Lower lobe of right lung (tissue), 2 donors: ENCODE data around the gene KRT3. TPM values are rescaled to one million over a fixed set of nuclear protein-coding genes. Genes with fewer than 3 reads are reported as not detected.

Source experiments
- ATAC-seq, 2 donors: fragments of 200-7000 bp; cut with Tn5 transposase; one replicate each; pipeline ENCODE4 v1.9.1; 2020 to 2022; ENCODE audit warnings: mild to moderate bottlenecking in 2 of 2, moderate library complexity in 2 of 2
- DNase-seq: peaks from one replicate; pipeline ENCODE4 v3.0.0-alpha.2; 2020
- H3K27ac ChIP-seq: fragments of 200-600 bp; one replicate; pipeline ENCODE4 v1.8.0; 2022
- H3K27me3 ChIP-seq: fragments of 200-600 bp; one replicate; pipeline ENCODE4 v1.8.0; 2022; ENCODE audit warnings: low read depth
- H3K36me3 ChIP-seq: fragments of 200-600 bp; one replicate; pipeline ENCODE4 v1.8.0; 2022; ENCODE audit warnings: mild to moderate bottlenecking
- H3K4me1 ChIP-seq: fragments of 200-600 bp; one replicate; pipeline ENCODE4 v1.8.0; 2022
- H3K4me3 ChIP-seq: fragments of 200-600 bp; one replicate; pipeline ENCODE4 v1.8.0; 2022; ENCODE audit warnings: mild to moderate bottlenecking
- H3K9me3 ChIP-seq: fragments of 200-600 bp; one replicate; pipeline ENCODE4 v1.8.0; 2022
- intact Hi-C: fragments of 100-400 bp; cut with DNase I; formaldehyde crosslinking; loops from one replicate; pipeline ENCODE4 v1.11.0; 2022
- total RNA-seq: library from RNA; stranded (reverse); fragmentation: NEBNext Ultra II Directional; extraction: Animal tissue kit (Norgen Biotek cat#: 25700); gene quantifications from one replicate; pipeline ENCODE4 v1.2.1, GENCODE V29; 2021
- TF ChIP-seq, protein P1 (sequence below): fragments of 200-600 bp; IDR thresholded peaks from one replicate; pipeline ENCODE4 v1.8.0; 2022; ENCODE audit warnings: antibody characterized with exemption, mild to moderate bottlenecking
- donor health status: DM: no; HTN: yes; CAD: no; lungs with severe emphysema.

KRT3 gene
- total RNA-seq, 1 donor from 2014 or later = not detected

GRCh38 chr12:52776435-52776834 lies 19.5 kb downstream of the KRT3 start:
- H3K27me3 ChIP-seq = peaks cover 10% of the 10 kb centered on the region
- H3K4me1 ChIP-seq = no peaks in the 10 kb centered on the region
- no peaks in the 10 kb centered on the region for H3K36me3 ChIP-seq
- DNase-seq (no peak), ATAC-seq (no peak)
- intact Hi-C loops = no loop called here
- no peak overlapping the region for H3K4me3 ChIP-seq
- no peaks in the 10 kb centered on the region for H3K9me3 ChIP-seq
- H3K27ac ChIP-seq = no peak overlapping the region
- TF ChIP-seq, protein P1, sequence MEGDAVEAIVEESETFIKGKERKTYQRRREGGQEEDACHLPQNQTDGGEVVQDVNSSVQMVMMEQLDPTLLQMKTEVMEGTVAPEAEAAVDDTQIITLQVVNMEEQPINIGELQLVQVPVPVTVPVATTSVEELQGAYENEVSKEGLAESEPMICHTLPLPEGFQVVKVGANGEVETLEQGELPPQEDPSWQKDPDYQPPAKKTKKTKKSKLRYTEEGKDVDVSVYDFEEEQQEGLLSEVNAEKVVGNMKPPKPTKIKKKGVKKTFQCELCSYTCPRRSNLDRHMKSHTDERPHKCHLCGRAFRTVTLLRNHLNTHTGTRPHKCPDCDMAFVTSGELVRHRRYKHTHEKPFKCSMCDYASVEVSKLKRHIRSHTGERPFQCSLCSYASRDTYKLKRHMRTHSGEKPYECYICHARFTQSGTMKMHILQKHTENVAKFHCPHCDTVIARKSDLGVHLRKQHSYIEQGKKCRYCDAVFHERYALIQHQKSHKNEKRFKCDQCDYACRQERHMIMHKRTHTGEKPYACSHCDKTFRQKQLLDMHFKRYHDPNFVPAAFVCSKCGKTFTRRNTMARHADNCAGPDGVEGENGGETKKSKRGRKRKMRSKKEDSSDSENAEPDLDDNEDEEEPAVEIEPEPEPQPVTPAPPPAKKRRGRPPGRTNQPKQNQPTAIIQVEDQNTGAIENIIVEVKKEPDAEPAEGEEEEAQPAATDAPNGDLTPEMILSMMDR = no peak

DNA sequence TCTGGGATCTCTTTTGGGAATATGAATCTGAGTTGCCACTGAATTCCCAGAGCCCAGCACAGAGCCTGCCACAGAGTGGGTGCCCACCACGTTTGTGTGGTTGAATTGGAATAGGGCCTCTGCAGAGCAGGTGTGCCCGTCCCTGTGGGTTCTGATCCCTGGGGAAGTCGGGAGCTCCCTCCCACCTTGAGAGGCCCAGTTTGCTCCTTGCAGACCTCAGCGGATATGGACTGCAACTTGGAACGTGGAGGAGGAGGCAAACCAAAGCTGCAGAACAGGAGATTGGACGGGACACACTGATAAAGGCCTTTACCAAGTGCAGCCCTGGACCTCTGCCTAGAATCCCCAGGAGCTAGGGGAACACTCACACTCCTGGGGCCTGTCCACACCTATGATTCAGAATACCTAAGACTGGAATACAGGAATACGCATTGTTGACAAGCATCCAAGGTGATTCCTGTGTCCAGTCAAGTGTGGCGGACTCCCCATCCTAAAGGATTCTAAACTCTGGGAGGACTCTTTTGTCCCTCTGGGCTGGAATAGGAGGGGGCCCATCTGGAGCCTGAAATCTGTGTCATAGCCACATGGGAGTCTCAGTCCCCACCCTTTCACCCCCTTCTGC lies 21.2 kb downstream of the KRT3 start:
- TF ChIP-seq, protein P1 = no peak

DNA sequence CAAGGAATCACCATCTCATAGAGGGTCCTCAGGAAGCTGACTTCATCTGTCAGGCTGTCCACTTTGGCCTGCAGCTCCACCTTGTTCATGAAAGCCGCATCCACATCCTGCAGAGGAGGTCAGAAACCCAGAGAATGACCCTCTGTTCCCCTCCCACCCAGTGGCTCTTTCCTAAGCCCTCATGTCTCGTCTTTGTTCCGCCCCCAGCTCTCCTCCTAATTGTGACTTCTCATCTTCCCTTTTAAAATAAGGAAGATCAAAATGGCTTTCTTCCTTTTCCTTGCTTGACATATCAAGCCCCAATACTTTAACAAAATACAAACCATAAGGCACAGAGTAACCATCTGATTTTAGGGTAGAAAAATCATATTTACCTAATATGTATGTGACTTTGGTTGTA lies 23.1 kb downstream of the KRT3 start:
- intact Hi-C loops = no loop called here
- Histone ChIP-seq H3K9me3 (no peaks in the 10 kb centered on the region), H3K27ac (no peak overlapping the region), H3K4me3 (no peak overlapping the region), H3K27me3 (peaks cover 18% of the 10 kb centered on the region), H3K36me3 (no peaks in the 10 kb centered on the region), H3K4me1 (no peaks in the 10 kb centered on the region)
- TF ChIP-seq, protein P1 = no peak
- ATAC-seq (no peak), DNase-seq (no peak)

More for the DNA sequence above, 21.2 kb downstream of the KRT3 start:
- no peak for DNase-seq
- no peak overlapping the region for H3K4me3 ChIP-seq
- peaks cover 14% of the 10 kb centered on the region for H3K27me3 ChIP-seq
- H3K9me3 ChIP-seq = no peaks in the 10 kb centered on the region
- no peak overlapping the region for H3K27ac ChIP-seq
- H3K36me3 ChIP-seq = no peaks in the 10 kb centered on the region
- ATAC-seq = no peak
- intact Hi-C loops = no loop called here
- H3K4me1 ChIP-seq = no peaks in the 10 kb centered on the region

DNA sequence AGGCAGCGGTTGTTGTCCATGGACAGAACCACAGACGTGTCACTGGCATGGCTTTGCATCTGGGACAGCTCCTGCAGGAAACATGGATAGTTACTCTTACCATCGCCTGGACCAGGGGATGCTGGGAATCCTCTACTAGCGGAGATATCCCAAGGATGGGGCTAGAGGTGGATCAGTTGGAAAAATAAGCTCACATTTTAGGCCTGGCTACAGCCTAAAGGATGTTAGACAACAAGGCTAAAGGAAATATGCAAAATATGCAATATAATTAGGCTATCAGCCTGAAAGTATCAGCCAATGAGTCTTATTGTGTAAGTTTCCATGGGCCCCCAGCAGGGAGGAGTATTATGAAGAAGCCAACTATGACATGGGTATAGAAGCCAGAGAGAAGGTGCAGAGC lies 23.7 kb downstream of the KRT3 start:
- ATAC-seq (no peak), DNase-seq (no peak)
- no peaks in the 10 kb centered on the region for H3K9me3 ChIP-seq
- peaks cover 15% of the 10 kb centered on the region for H3K27me3 ChIP-seq
- H3K4me3 ChIP-seq = no peak overlapping the region
- no peaks in the 10 kb centered on the region for H3K4me1 ChIP-seq
- TF ChIP-seq, protein P1 = no peak
- intact Hi-C loops = no loop called here
- H3K36me3 ChIP-seq = no peaks in the 10 kb centered on the region
- no peak overlapping the region for H3K27ac ChIP-seq

GRCh38 chr12:52771505-52771904 lies 24.4 kb downstream of the KRT3 start:
- ATAC-seq (no peak), DNase-seq (no peak)
- H3K4me3 ChIP-seq = no peak overlapping the region
- TF ChIP-seq, protein P1 = no peak
- intact Hi-C loops = no loop called here
- H3K27me3 ChIP-seq = peaks cover 11% of the 10 kb centered on the region
- no peaks in the 10 kb centered on the region for H3K4me1 ChIP-seq
- H3K36me3 ChIP-seq = no peaks in the 10 kb centered on the region
- H3K27ac ChIP-seq = no peak overlapping the region
- H3K9me3 ChIP-seq = no peaks in the 10 kb centered on the region

GRCh38 chr12:52771088-52771487 lies 24.8 kb downstream of the KRT3 start:
- H3K4me1 ChIP-seq = no peaks in the 10 kb centered on the region
- no peak for DNase-seq
- H3K27ac ChIP-seq = no peak overlapping the region
- no peak for ATAC-seq
- H3K9me3 ChIP-seq = no peaks in the 10 kb centered on the region
- no peaks in the 10 kb centered on the region for H3K36me3 ChIP-seq
- H3K27me3 ChIP-seq = peaks cover 11% of the 10 kb centered on the region
- TF ChIP-seq, protein P1 = no peak
- intact Hi-C loops = no loop called here
- H3K4me3 ChIP-seq = no peak overlapping the region
